H1 (cell line): ENCODE measurements around the gene CBLL1.

Experiments
- BACH1 ChIP-seq: IDR thresholded peaks from 2 replicates; pipeline ENCODE4 v1.6.1; 2012; ENCODE audit warnings: low read length, improper control_type of control experiment
- CTCF ChIP-seq, 3 experiments: IDR thresholded peaks; 1 replicate in 2 of 3; 2 replicates in 1 of 3; pipeline versions ENCODE4 v1.5.1 to v1.6.1; 2011; ENCODE audit warnings: low read length in 3 of 3, mild to moderate bottlenecking in 3 of 3, inconsistent platforms in 2 of 3, low read depth in 1 of 3, moderate library complexity in 1 of 3; ENCODE audit not compliant: insufficient read depth in 1 of 3; ENCODE audit errors: control extremely low read depth in 1 of 3
- MAFK ChIP-seq: IDR thresholded peaks from 2 replicates; pipeline ENCODE4 v1.6.1; 2012; ENCODE audit warnings: low read depth, mild to moderate bottlenecking, improper control_type of control experiment, low read length
- POLR2AphosphoS5 ChIP-seq: IDR thresholded peaks from 2 replicates; pipeline ENCODE4 v1.6.1; 2011; ENCODE audit warnings: low read depth, low read length
- RAD21 ChIP-seq, 2 experiments: IDR thresholded peaks in 1 of 2; conservative IDR thresholded peaks in 1 of 2; 2 replicates each; pipeline ENCODE4 v1.6.1; 2011; ENCODE audit warnings: low read depth in 2 of 2, low read length in 2 of 2, improper control_type of control experiment in 1 of 2, inconsistent platforms in 1 of 2, mild to moderate bottlenecking in 1 of 2, moderate library complexity in 1 of 2
- SP2 ChIP-seq: IDR thresholded peaks from 2 replicates; pipeline ENCODE4 v1.6.1; 2012; ENCODE audit warnings: mild to moderate bottlenecking, low read length, inconsistent platforms

DNA sequence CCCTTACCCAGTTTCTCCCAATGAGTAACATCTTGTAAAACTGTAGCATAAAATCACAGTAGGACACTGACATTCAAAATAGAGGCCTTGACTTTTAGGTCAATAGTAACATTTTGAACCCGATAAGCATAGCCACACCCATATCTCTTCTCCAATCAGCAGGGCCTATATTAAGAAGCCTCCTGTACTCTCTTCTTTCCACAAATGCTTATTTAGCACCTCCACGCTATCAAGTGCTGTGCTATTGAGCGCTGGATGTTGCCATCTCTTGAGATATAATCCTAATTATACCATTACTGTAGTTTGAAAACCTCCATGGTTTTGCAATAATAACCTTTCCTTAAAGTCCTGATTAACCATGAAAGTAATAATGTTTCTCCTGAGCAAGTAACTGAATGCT lies 40.1 kb upstream of the CBLL1 start:
- TF ChIP-seq SP2 = no peak
- no peak for TF ChIP-seq MAFK
- TF ChIP-seq BACH1 = no peak
- no peak for TF ChIP-seq RAD21 (IDR thresholded peaks at IDR 0.05 in 1 of 2, conservative IDR thresholded peaks at IDR 0.05 in 1 of 2; ENCODE audit: low read depth in 2 of 2, low read length in 2 of 2)
- TF ChIP-seq CTCF (IDR thresholded peaks at IDR 0.05; ENCODE audit: control extremely low read depth in 1 of 3, insufficient read depth in 1 of 3, low read depth in 1 of 3, low read length in 3 of 3) = no peak
- no peak for TF ChIP-seq POLR2AphosphoS5
